Measurements from ENCODE around the gene MEGF6. TPM values are rescaled to one million over a fixed set of nuclear protein-coding genes. Genes with fewer than 3 reads are reported as not detected.

MEGF6 gene
- total RNA-seq, 4 donors from 2014 or later, result 66.7 to 120 (median 74.5) TPM

DNA sequence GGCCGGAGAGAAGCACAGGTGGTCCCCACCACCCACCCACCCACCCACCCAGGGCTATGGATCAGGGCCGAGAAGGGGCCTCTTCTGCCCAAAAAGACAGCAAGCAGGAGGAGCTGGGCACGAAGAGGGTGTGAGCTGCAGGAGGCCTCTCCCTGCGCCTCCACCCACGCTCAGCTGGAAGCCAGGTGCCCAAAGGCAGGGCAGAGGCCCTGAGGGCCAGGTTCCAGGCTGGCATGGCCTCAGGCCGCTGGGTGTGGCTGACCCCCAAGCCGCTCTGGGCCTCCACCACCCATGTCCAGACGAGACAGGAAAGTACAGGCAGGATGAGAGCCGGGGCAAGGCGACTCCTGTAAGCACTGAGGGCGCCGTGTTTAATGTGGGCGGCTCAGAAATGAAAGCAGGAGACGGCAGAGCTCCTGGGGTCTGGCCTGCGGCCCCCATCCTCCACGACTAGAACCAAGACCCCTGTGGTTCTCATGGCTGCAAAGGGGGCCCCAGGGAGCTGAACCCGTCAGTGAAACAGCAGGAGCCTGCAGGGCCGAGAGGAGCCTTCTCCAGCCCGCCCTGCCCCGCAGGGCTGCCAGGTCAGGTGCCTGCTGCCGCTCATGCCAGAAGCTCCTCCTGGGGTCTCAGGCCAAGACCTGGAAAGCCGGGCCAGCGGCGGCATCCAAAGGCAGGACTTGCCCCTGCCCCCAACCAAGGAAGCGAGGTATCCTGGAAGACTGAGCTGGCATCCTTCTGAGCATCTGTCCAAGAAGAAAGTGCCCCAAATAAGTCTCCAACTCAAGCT is 56.0 kb downstream of the MEGF6 start:
- Histone ChIP-seq H3K4me3 (no peak overlapping the region), H3K27ac (no peak overlapping the region), H3K4me1 (peaks cover 50% of the 10 kb centered on the region), H3K27me3 (peaks cover 8% of the 10 kb centered on the region), H3K36me3 (no peaks in the 10 kb centered on the region), H3K9me3 (no peaks in the 10 kb centered on the region)
- TF ChIP-seq EP300 (IDR thresholded peaks at IDR 0.05), result no peak
- no peak for TF ChIP-seq POLR2A (IDR thresholded peaks at IDR 0.05)
- no peak for TF ChIP-seq POLR2AphosphoS5 (IDR thresholded peaks at IDR 0.05)
- TF ChIP-seq, protein P1, sequence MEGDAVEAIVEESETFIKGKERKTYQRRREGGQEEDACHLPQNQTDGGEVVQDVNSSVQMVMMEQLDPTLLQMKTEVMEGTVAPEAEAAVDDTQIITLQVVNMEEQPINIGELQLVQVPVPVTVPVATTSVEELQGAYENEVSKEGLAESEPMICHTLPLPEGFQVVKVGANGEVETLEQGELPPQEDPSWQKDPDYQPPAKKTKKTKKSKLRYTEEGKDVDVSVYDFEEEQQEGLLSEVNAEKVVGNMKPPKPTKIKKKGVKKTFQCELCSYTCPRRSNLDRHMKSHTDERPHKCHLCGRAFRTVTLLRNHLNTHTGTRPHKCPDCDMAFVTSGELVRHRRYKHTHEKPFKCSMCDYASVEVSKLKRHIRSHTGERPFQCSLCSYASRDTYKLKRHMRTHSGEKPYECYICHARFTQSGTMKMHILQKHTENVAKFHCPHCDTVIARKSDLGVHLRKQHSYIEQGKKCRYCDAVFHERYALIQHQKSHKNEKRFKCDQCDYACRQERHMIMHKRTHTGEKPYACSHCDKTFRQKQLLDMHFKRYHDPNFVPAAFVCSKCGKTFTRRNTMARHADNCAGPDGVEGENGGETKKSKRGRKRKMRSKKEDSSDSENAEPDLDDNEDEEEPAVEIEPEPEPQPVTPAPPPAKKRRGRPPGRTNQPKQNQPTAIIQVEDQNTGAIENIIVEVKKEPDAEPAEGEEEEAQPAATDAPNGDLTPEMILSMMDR (IDR thresholded peaks at IDR 0.05), result no peak
- WGBS, result 66% methylated on average over 12 of the region's 25 CpGs
- no peak for DNase-seq (ENCODE audit: low spot score in 2 of 2)

DNA sequence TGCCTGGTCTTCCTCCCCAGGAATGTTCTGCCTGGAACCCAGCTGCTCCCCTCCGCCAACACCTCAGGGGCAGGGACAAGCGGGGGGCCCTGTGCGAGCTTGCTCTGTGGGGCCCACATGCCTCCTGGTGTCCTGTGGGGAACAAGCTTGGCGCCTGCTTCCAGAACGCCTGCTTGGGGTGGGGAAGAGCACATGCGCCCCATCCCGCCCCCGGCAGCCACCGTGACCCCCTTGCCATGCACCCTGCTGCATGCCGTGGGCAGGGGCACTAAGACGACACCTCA is 57.4 kb downstream of the MEGF6 start:
- Histone ChIP-seq H3K36me3 (no peaks in the 10 kb centered on the region), H3K27me3 (peaks cover 8% of the 10 kb centered on the region), H3K27ac (no peak overlapping the region), H3K9me3 (no peaks in the 10 kb centered on the region), H3K4me1 (peaks cover 53% of the 10 kb centered on the region), H3K4me3 (no peak overlapping the region)
- TF ChIP-seq POLR2AphosphoS5 (IDR thresholded peaks at IDR 0.05) (no peak), EP300 (IDR thresholded peaks at IDR 0.05) (no peak), POLR2A (IDR thresholded peaks at IDR 0.05) (no peak)
- TF ChIP-seq, protein P1 (IDR thresholded peaks at IDR 0.05), result no peak
- WGBS, result no CpG with 5 or more reads among the region's 11 CpGs
- DNase-seq (ENCODE audit: low spot score in 2 of 2), result no peak

DNA sequence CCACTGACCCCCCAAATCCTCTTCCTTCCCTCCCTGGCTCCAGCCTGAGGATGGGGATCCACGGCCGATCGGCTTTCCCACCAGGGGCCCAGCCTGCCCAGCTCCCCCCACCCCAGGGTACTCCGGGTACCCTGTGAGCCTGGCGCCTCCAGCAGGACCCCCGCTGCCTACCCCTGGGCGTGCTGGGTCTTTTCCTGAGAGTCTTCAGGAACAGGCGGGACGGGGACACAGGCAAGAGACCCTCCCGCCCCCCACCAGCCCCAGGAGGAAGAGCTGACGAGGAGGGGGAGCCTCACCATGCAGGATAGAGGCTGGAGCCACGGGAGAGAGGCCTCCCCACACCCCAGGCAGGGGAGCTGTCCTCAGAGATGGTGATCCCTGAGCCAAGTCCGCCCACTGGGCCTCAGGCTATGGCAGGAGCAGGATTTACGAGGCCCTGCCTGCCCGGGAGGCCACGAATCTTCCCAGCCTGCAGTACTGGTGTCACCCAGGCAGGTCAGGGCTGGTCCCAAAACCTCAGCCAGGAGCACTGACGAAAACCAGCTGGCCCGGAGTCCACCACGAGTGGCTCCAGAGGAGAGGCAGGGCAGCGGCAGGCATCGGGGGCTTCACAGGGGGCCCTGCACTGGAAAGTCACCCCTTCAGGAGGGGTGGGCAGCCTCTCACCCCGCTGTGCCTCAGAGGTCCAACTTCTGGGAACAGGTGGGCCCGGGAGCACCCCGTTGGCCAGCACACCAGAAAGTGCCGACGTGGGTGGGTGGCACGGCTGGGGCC is 58.0 kb downstream of the MEGF6 start:
- DNase-seq (ENCODE audit: low spot score in 2 of 2), result no peak
- no peak overlapping the region for H3K4me3 ChIP-seq
- H3K27ac ChIP-seq, result no peak overlapping the region
- H3K36me3 ChIP-seq, result no peaks in the 10 kb centered on the region
- TF ChIP-seq, protein P1 (IDR thresholded peaks at IDR 0.05), result no peak
- TF ChIP-seq EP300 (IDR thresholded peaks at IDR 0.05) (no peak), POLR2A (IDR thresholded peaks at IDR 0.05) (no peak), POLR2AphosphoS5 (IDR thresholded peaks at IDR 0.05) (no peak)
- no peaks in the 10 kb centered on the region for H3K9me3 ChIP-seq
- H3K4me1 ChIP-seq, result peaks cover 56% of the 10 kb centered on the region
- peaks cover 11% of the 10 kb centered on the region for H3K27me3 ChIP-seq
- WGBS, result 20% methylated on average over 4 of the region's 27 CpGs

DNA sequence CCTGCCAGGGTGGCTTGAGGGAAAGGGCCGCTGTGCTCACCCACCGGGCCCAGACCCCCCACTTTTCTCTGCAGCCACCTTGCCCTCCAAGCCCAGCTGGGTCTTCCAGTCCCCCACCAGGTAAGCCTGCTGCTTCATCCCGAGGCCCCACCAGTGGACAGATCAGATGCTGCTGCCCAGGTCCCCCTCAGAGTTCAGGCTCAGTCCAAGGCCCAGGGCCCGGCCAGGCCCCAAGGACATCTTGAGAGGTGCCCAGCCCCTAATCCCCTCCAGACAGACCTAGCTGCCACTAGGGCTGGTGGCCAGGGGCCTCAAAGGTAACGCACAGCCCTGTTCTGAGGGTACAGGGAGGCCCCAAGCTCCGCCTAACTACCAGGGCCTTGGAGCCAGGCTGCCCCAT is 58.6 kb downstream of the MEGF6 start:
- no peak for DNase-seq (ENCODE audit: low spot score in 2 of 2)
- H3K9me3 ChIP-seq, result no peaks in the 10 kb centered on the region
- H3K4me1 ChIP-seq, result peaks cover 61% of the 10 kb centered on the region
- H3K27ac ChIP-seq, result no peak overlapping the region
- H3K27me3 ChIP-seq, result peaks cover 11% of the 10 kb centered on the region
- no peaks in the 10 kb centered on the region for H3K36me3 ChIP-seq
- no peak overlapping the region for H3K4me3 ChIP-seq
- TF ChIP-seq, protein P1 (IDR thresholded peaks at IDR 0.05), result no peak
- TF ChIP-seq EP300 (IDR thresholded peaks at IDR 0.05) (no peak), POLR2A (IDR thresholded peaks at IDR 0.05) (no peak), POLR2AphosphoS5 (IDR thresholded peaks at IDR 0.05) (no peak)
- WGBS, result 50% methylated on average over 2 of the region's 6 CpGs

DNA sequence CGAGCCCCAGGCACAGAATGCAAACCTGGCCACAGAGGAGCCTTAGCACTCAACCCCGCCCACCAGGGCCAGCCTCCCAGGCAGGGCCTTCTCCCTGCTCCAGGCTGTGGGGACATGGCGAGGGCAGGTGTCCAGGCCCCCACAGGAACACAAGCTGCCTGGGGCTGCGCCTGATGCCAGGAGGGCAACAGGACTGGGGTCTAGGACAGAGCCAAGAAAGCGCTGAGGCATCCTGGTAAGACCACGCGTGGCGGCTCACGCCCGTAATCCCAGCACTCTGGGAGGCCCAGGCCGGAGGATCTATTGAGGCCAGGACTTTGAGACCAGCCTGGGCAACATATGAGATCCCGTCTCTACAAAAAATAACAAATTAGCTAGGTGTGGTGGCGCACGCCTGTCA is 59.1 kb downstream of the MEGF6 start:
- DNase-seq (ENCODE audit: low spot score in 2 of 2), result no peak
- 91% methylated on average over 6 of the region's 14 CpGs for WGBS
- Histone ChIP-seq H3K9me3 (no peaks in the 10 kb centered on the region), H3K27me3 (peaks cover 9% of the 10 kb centered on the region), H3K4me3 (no peak overlapping the region), H3K36me3 (no peaks in the 10 kb centered on the region), H3K4me1 (peaks cover 61% of the 10 kb centered on the region), H3K27ac (no peak overlapping the region)
- TF ChIP-seq, protein P1 (IDR thresholded peaks at IDR 0.05), result no peak
- TF ChIP-seq POLR2A (IDR thresholded peaks at IDR 0.05) (no peak), EP300 (IDR thresholded peaks at IDR 0.05) (no peak), POLR2AphosphoS5 (IDR thresholded peaks at IDR 0.05) (no peak)

All from suprapubic skin (tissue), 4 donors.